ENCODE results near the gene TMEM81.

TMEM81 gene

GRCh38 chr1:205121660-205122488 is 37.6 kb upstream of the TMEM81 start, which contains the start of gene RBBP5:
Gene RBBP5 (minus strand): TSS chr1:205121978. CDS start chr1:205121873, 105 bp downstream.
- TF ChIP-seq ZFX (IDR thresholded peaks at IDR 0.05; ENCODE audit: borderline replicate concordance), result no peak
- TF ChIP-seq, protein P1, sequence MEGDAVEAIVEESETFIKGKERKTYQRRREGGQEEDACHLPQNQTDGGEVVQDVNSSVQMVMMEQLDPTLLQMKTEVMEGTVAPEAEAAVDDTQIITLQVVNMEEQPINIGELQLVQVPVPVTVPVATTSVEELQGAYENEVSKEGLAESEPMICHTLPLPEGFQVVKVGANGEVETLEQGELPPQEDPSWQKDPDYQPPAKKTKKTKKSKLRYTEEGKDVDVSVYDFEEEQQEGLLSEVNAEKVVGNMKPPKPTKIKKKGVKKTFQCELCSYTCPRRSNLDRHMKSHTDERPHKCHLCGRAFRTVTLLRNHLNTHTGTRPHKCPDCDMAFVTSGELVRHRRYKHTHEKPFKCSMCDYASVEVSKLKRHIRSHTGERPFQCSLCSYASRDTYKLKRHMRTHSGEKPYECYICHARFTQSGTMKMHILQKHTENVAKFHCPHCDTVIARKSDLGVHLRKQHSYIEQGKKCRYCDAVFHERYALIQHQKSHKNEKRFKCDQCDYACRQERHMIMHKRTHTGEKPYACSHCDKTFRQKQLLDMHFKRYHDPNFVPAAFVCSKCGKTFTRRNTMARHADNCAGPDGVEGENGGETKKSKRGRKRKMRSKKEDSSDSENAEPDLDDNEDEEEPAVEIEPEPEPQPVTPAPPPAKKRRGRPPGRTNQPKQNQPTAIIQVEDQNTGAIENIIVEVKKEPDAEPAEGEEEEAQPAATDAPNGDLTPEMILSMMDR (IDR thresholded peaks at IDR 0.05), result peak; percentile 98
- H3K27ac ChIP-seq, result peak within 1 kb of the TSS; percentile 88

DNA sequence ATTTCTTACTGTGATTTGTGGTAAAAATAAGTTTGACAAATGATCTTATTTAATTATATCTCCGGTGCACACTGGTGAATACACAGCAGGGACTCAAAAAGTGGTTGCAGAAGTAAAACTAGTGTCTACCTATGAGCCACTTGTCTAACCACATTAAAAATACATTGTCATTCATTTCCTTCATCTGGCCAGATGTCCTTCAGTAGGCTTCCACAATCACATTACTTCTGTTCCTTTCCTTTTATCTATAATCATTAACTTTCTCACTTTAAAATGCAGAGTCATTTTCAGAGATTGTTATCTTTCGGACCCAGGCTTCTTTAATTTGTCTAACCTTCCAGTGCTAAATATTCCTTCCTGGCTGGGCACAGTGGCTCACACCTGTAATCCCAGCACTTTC is 34.5 kb upstream of the TMEM81 start:
- no peak for TF ChIP-seq ZFX (IDR thresholded peaks at IDR 0.05; ENCODE audit: borderline replicate concordance)
- TF ChIP-seq, protein P1 (IDR thresholded peaks at IDR 0.05), result no peak
- H3K27ac ChIP-seq, result no peak overlapping the region

GRCh38 chr1:205111354-205111753 is 27.1 kb upstream of the TMEM81 start:
- no peak overlapping the region for H3K27ac ChIP-seq
- TF ChIP-seq ZFX (IDR thresholded peaks at IDR 0.05; ENCODE audit: borderline replicate concordance), result no peak
- TF ChIP-seq, protein P1 (IDR thresholded peaks at IDR 0.05), result no peak

DNA sequence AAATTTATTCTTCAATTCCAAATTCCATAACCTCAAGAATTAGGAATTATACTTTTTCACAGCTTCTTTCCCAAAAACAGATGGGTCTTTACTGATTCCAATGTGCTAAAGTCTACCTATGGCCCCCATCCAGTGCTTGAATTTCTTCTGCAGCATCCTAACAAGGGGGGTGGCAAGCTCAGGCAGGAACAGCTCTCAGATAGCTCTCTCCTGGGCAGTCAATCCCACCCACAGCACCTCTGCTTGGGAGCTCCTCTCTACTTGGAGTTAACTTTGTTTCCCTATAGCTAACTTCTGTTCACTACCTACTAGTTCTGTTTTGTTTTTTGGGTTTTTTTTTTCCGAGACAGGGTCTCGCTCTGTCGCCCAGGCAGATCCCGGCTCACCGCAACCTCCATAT is 25.5 kb upstream of the TMEM81 start:
- no peak overlapping the region for H3K27ac ChIP-seq
- TF ChIP-seq, protein P1 (IDR thresholded peaks at IDR 0.05), result no peak
- no peak for TF ChIP-seq ZFX (IDR thresholded peaks at IDR 0.05; ENCODE audit: borderline replicate concordance)

DNA sequence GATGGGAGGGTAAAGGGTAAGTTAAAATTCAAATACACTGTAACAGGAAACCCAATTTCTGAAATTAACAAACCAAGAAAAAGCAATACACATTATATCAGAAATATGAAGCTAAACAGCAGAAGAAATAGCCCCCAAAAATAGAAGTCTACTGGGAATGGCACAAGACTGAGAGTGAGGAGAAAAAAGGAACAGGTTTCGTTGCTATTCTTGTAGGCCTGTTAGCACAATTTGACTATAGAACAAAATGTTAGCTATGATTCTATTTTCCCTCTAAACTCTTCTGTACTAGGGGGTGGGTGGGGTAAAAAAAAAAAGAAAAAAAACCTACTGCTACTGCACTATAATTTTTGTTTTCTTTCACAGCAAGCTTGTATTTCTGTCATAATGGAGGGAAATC is 25.0 kb upstream of the TMEM81 start:
- TF ChIP-seq ZFX (IDR thresholded peaks at IDR 0.05; ENCODE audit: borderline replicate concordance), result no peak
- TF ChIP-seq, protein P1 (IDR thresholded peaks at IDR 0.05), result no peak
- no peak overlapping the region for H3K27ac ChIP-seq

GRCh38 chr1:205108464-205108863 is 24.2 kb upstream of the TMEM81 start:
- no peak for TF ChIP-seq ZFX (IDR thresholded peaks at IDR 0.05; ENCODE audit: borderline replicate concordance)
- TF ChIP-seq, protein P1 (IDR thresholded peaks at IDR 0.05), result no peak
- H3K27ac ChIP-seq, result no peak overlapping the region

GRCh38 chr1:205107327-205107726 is 23.1 kb upstream of the TMEM81 start:
- no peak overlapping the region for H3K27ac ChIP-seq
- TF ChIP-seq, protein P1 (IDR thresholded peaks at IDR 0.05), result no peak
- TF ChIP-seq ZFX (IDR thresholded peaks at IDR 0.05; ENCODE audit: borderline replicate concordance), result no peak

Data from 22Rv1 (cell line).